Mucosa of descending colon (tissue), 3 donors: ENCODE measurements around the gene ZFAND2A. TPM values are rescaled to one million over a fixed set of nuclear protein-coding genes. Genes with fewer than 3 reads are reported as not detected.

ENCODE experiments used
- ATAC-seq: fragments of 200-7000 bp; cut with Tn5 transposase; one replicate; pipeline ENCODE4 v1.9.1; 2020; ENCODE audit warnings: mild to moderate bottlenecking, moderate library complexity
- DNase-seq, 3 donors: peaks; one replicate each; pipeline ENCODE4 v3.0.0-alpha.2; 2020
- H3K36me3 ChIP-seq: fragments of 200-600 bp; one replicate; pipeline ENCODE4 v1.8.0; 2021; ENCODE audit warnings: low read depth, mild to moderate bottlenecking
- H3K4me1 ChIP-seq: fragments of 200-600 bp; one replicate; pipeline ENCODE4 v1.8.0; 2021; ENCODE audit warnings: low read depth, mild to moderate bottlenecking
- H3K4me3 ChIP-seq: fragments of 200-600 bp; one replicate; pipeline ENCODE4 v1.8.0; 2021; ENCODE audit warnings: mild to moderate bottlenecking
- H3K9me3 ChIP-seq: fragments of 200-600 bp; one replicate; pipeline ENCODE4 v1.8.0; 2021; ENCODE audit warnings: mild to moderate bottlenecking
- intact Hi-C, 2 donors: fragments of 100-400 bp; cut with DNase I in 1 of 2; cut with micrococcal nuclease in 1 of 2; formaldehyde crosslinking; loops; one replicate each; pipeline versions ENCODE4 v1.11.0 to v1.11.1; 2022; cut with DNase I, micrococcal nuclease
- total RNA-seq, 3 donors: library from RNA; stranded (reverse); fragmentation: NEBNext Ultra II Directional in 2 of 3; extraction: Animal tissue kit (Norgen Biotek cat#: 25700) in 2 of 3; gene quantifications; one replicate each; pipeline versions ENCODE4 v1.2.1 to v1.2.4, GENCODE V29; 2021 to 2023
- TF ChIP-seq, protein P1 (sequence below): fragments of 200-600 bp; IDR thresholded peaks from one replicate; pipeline ENCODE4 v1.8.0; 2022; ENCODE audit warnings: antibody characterized with exemption, mild to moderate bottlenecking
- donor health status: DM: no; HTN: no; CAD: no; lungs with moderate emphysema.
- donor health status: DM: no; HTN: no; CAD: no.
- donor health status: DM: no; HTN: yes; CAD: no.

The ZFAND2A gene
- total RNA-seq, 3 donors from 2014 or later, result 39.3 to 49.9 (median 45.3) TPM

DNA sequence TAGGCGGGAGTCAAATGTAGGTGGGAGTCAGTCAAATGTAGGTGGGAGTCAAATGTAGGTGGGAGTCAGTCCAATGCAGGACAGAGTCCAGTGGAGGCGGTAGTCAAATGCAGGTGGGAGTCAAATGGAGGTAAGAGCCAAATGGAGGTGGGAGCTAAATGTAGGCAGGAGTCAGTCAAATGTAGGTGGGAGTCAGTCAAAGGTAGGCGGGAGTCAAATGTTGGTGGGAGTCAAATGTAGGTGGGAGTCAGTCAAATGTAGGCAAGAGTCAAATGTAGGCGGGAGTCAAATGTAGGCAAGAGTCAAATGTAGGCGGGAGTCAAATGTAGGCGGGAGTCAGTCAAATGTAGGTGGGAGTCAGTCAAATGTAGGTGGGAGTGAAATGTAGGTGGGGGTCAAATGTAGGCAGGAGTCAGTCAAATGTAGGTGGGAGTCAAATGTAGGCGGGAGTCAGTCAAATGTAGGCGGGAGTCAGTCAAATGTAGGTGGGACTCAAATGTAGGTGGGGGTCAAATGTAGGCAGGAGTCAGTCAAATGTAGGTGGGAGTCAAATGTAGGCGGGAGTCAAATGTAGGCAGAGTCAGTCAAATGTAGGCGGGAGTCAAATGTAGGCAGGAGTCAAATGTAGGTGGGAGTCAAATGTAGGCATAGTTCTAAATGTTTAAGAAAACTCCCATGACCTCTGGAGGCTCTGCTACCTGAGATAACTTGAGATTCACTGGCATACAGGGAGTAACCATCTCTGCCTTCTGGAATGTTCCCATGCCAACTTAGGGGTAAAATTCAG is 30.2 kb upstream of the ZFAND2A start:
- intact Hi-C loops, result no loop called here
- DNase-seq, result no peak
- no peaks in the 10 kb centered on the region for H3K9me3 ChIP-seq
- no peak overlapping the region for H3K4me3 ChIP-seq
- no peaks in the 10 kb centered on the region for H3K4me1 ChIP-seq
- TF ChIP-seq, protein P1, sequence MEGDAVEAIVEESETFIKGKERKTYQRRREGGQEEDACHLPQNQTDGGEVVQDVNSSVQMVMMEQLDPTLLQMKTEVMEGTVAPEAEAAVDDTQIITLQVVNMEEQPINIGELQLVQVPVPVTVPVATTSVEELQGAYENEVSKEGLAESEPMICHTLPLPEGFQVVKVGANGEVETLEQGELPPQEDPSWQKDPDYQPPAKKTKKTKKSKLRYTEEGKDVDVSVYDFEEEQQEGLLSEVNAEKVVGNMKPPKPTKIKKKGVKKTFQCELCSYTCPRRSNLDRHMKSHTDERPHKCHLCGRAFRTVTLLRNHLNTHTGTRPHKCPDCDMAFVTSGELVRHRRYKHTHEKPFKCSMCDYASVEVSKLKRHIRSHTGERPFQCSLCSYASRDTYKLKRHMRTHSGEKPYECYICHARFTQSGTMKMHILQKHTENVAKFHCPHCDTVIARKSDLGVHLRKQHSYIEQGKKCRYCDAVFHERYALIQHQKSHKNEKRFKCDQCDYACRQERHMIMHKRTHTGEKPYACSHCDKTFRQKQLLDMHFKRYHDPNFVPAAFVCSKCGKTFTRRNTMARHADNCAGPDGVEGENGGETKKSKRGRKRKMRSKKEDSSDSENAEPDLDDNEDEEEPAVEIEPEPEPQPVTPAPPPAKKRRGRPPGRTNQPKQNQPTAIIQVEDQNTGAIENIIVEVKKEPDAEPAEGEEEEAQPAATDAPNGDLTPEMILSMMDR, result no peak
- H3K36me3 ChIP-seq, result no peaks in the 10 kb centered on the region
- no peak for ATAC-seq

DNA sequence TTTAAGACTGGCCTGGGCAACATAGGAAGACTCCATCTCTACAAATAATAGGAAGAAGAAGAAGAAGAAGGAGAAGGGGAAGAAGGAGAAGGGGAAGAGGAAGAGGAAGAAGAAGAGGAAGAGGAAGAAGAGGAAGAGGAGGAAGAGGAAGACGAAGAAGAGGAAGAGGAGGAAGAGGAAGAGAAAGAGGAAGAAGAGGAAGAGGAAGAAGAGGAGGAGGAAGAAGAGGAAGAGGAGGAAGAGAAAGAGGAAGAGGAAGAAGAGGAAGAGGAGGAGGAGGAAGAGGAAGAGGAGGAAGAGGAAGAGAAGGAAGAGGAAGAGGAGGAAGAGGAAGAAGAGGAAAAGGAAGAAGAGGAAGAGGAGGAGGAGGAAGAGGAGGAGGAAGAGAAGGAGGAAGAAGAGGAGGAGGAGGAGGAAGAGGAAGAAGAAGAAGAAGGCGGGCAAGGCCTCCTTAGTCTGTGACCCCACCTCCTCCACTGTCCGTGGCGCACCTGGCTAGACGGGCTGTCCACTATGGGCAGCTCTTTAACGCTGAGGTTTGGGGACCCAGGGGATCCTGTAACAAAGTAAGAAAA is 28.8 kb upstream of the ZFAND2A start:
- intact Hi-C loops, result no loop called here
- no peaks in the 10 kb centered on the region for H3K9me3 ChIP-seq
- TF ChIP-seq, protein P1, result no peak
- no peaks in the 10 kb centered on the region for H3K4me1 ChIP-seq
- H3K4me3 ChIP-seq, result no peak overlapping the region
- no peak for DNase-seq
- ATAC-seq, result no peak
- no peaks in the 10 kb centered on the region for H3K36me3 ChIP-seq

DNA sequence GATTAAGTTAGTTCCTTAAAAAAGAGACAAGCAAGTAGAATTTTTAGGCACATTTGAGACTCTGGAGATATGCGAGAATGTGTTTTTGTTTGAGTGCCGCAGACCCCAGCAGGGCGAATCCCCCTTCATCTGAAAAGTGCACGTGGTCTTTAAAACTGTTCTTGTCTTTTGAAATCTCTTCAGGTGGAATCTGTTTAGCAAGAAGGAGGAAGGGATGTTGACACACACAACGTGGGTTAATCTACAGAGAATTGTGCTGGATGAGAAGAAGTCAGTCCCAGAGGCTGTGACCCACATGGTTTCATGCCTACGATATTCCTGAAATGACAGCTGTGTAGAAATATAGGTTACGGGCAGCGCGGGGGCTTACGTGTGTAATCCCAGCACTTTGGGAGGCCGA is 27.1 kb upstream of the ZFAND2A start:
- Histone ChIP-seq H3K9me3 (no peaks in the 10 kb centered on the region), H3K4me1 (no peaks in the 10 kb centered on the region), H3K36me3 (no peaks in the 10 kb centered on the region), H3K4me3 (no peak overlapping the region)
- ATAC-seq (no peak), DNase-seq (no peak)
- intact Hi-C loops, result no loop called here
- TF ChIP-seq, protein P1, result no peak

DNA sequence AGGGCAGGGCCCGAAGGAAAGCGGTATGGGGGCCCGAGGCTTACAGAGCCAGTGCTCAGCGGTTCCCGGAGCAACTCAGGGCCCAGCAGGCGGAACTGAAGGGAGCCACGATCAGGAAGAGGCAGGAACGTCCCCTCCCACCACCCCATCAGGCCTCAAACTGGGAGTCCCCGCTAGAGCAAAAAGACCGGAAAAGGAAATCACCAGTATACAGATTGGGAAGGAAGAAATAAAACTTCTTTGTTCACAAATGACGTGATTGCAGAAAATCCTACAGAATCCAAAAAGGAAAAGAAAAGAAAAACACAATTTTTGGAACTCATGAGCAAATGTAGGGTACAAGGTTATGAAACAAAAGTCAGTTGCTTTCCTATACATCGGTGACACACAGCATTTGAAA is 21.6 kb upstream of the ZFAND2A start:
- ATAC-seq (no peak), DNase-seq (no peak)
- Histone ChIP-seq H3K36me3 (no peaks in the 10 kb centered on the region), H3K4me1 (peaks cover under 1% of the 10 kb centered on the region), H3K4me3 (no peak overlapping the region), H3K9me3 (no peaks in the 10 kb centered on the region)
- intact Hi-C loops, result no loop called here
- TF ChIP-seq, protein P1, result no peak

DNA sequence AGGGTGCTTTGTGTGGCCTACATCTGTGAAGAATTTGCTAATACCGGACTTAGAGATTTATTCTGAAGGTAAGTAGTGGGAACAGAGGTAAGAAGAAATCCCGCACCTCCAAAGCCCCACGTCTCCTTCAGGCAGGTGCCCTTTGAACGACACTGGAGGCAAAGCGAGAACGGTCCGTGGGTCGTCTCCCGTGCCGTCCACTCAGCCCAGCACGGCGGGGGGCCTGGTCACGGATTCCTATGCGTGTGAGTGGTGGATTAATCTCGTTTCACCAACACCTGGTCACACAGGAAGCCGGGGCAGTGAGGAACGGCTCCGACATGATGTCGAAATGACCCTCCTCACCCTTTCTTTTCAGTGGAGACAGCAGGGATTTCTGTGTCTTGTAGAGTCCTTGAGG is 21.0 kb upstream of the ZFAND2A start:
- TF ChIP-seq, protein P1, result no peak
- intact Hi-C loops, result no loop called here
- no peak for ATAC-seq
- Histone ChIP-seq H3K4me1 (peaks cover 6% of the 10 kb centered on the region), H3K9me3 (no peaks in the 10 kb centered on the region), H3K4me3 (no peak overlapping the region), H3K36me3 (no peaks in the 10 kb centered on the region)
- no peak for DNase-seq
